Measurements from ENCODE around the gene HDLBP. TPM values are rescaled to one million over a fixed set of nuclear protein-coding genes. Genes with fewer than 3 reads are reported as not detected.

The HDLBP gene
- total and polyA plus RNA-seq, 2 of the 4 experiments (the other 2 are of a cell fraction) = 648 to 1,165 TPM

DNA sequence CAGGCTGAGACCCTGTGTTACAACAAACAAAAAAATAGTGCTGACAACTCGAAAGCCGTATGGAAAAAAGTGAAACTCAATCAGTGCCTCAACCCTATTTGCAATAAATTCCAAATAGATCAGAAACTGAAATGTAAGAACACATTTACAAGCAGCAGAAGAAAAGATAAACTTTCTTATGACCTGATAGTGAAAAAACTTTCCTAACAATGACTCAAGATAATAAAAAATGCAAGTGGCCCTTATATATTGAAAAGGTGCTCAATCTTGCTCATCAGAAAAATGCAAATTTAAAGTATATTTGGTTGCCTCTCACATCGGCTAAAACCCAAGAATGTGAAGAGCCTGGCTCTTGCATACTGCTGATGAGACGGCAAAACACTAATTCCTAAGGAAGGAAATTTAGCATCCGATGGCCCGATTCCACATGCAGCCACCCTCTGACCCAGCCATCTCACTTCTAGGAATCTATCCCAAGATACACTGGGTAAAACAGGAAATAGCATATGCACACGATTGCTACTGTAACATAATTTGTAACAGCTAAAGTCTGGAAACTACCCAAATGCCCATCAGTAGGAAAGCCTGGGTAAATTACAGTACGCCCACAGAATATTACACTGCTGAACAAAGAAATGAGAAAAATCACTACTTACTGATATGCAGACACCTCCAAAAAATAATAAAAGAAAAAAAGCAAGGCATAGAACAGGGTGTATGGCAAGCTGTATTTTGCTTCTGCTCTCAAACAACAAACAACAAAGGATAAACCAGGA lies 56.8 kb downstream of the HDLBP start:
- TF ChIP-seq MAFK (IDR thresholded peaks at IDR 0.05; ENCODE audit: low read depth, low read length) = no peak
- Histone ChIP-seq H3K14ac (replicated peaks; ENCODE audit: low read depth, low read length) (no peak overlapping the region), H4K91ac (ENCODE audit: insufficient read depth, low read depth, low read length) (no peak overlapping the region), H3K4ac (ENCODE audit: low read depth, low read length) (no peak overlapping the region), H3K9me1 (ENCODE audit: insufficient read depth, low read length) (peaks cover 12% of the 10 kb centered on the region; the same call in 1 of the 2 replicates), H3K79me1 (ENCODE audit: low read depth in 1 of 2, low read length in 2 of 2) (peaks cover 48 to 80% of the 10 kb centered on the region in 2 experiments), H3K56ac (ENCODE audit: extremely low read depth, insufficient read depth, low read length) (no peak overlapping the region), H2BK15ac (ENCODE audit: low read depth, low read length) (no peak overlapping the region), H3K18ac (ENCODE audit: low read depth, low read length) (no peak overlapping the region), H3K9me3 (ENCODE audit: control insufficient read depth, insufficient read depth, low read length) (no peaks in the 10 kb centered on the region), H3K27ac (ENCODE audit: insufficient read depth, low read length) (no peak overlapping the region), H2BK5ac (ENCODE audit: low read depth, low read length, poor library complexity, severe bottlenecking) (peak overlapping the region; percentile 35), H4K20me1 (ENCODE audit: insufficient read depth, low read length) (peaks cover 92% of the 10 kb centered on the region), H2BK20ac (ENCODE audit: low read depth, low read length) (no peak overlapping the region), H3K4me3 (ENCODE audit: insufficient read depth, low read depth, low read length) (no peak overlapping the region), H3K4me1 (ENCODE audit: control insufficient read depth, insufficient read depth, low read length) (no peaks in the 10 kb centered on the region), H2AK9ac (replicated peaks; ENCODE audit: low read depth, low read length, poor library complexity) (no peak overlapping the region), H3K23ac (ENCODE audit: low read depth, low read length) (peak overlapping the region; percentile 12; the same call in 1 of the 2 replicates), H3K9ac (ENCODE audit: low read depth, low read length) (no peak overlapping the region), H2BK120ac (ENCODE audit: low read depth, low read length) (no peak overlapping the region), H4K5ac (ENCODE audit: low read depth, low read length) (no peak overlapping the region), H2AFZ (replicated peaks; ENCODE audit: low read length, poor library complexity) (no peak overlapping the region), H3K36me3 (ENCODE audit: control insufficient read depth, insufficient read depth, low read length) (peaks cover 77% of the 10 kb centered on the region), H3K27me3 (ENCODE audit: control insufficient read depth, insufficient read depth, low read length) (no peaks in the 10 kb centered on the region), H2AK5ac (ENCODE audit: low read depth, low read length) (no peak overlapping the region), H4K8ac (ENCODE audit: low read depth in 2 of 2, low read length in 2 of 2) (no peak overlapping the region), H3K4me2 (ENCODE audit: low read depth, low read length) (no peak overlapping the region)
- dilution Hi-C loops (cut with HindIII; ENCODE audit: low sequenced_read_pairs, unreplicated experiment) (no loop called here), in situ Hi-C loops (cut with MboI; ENCODE audit: low sequenced_read_pairs) (no loop called here), intact Hi-C loops (cut with micrococcal nuclease) (loop anchor here (2.0 to 5.0 kb wide), 2 partner anchors 14 to 94 kb away; no protein-coding TSS in a partner anchor)
- ATAC-seq (ENCODE audit: low read depth) = peak; percentile 30
- BruUV-seq (replicated peaks) = no TSS peak
- WGBS, 2 experiments (ENCODE audit: extremely low coverage in 2 of 2, insufficient read length in 1 of 2) = 0% methylated on average over 1 of the region's 8 CpGs; no CpG with 5 or more reads in 1 of the 2 experiments
- DNase-seq = no peak
- ChIA-PET CTCF (interaction anchor here (0.7 kb wide), 1 partner anchor 101 kb away, joined by 3 read pairs; no protein-coding TSS in a partner anchor), POLR2A (ENCODE audit: unreplicated experiment) (no interaction called here)
